Activated CD8-positive, alpha-beta memory T cell treated with anti-CD3 and anti-CD28 coated beads for 4 hours (primary cell): Measurements from ENCODE around the gene SGPP1.
"Not testable (repeated sequence)": the region's sequence is repeated elsewhere in the genome, so short reads cannot be mapped to it uniquely, and the experiment has no call there.

Source experiments
- DNase-seq, 2 donors: peaks; one replicate each; pipeline ENCODE4 v3.0.0-alpha.2; 2020; ENCODE audit warnings: low read depth in 2 of 2

Gene SGPP1

GRCh38 chr14:63725786-63726460, 1.9 kb downstream of the SGPP1 start:
- DNase-seq, result no peak

GRCh38 chr14:63717702-63718101, 10.2 kb downstream of the SGPP1 start:
- no peak for DNase-seq

GRCh38 chr14:63715360-63715759, 12.5 kb downstream of the SGPP1 start:
- no peak for DNase-seq

- DNase-seq, result no peak
Observed at GRCh38 chr14:63713764-63714163, 14.1 kb downstream of the SGPP1 start.

- DNase-seq, result no peak
Observed at GRCh38 chr14:63713058-63713457, 14.8 kb downstream of the SGPP1 start.

- DNase-seq, result no peak
Observed at GRCh38 chr14:63712123-63712522, 15.7 kb downstream of the SGPP1 start.

- DNase-seq, result no peak
Observed at GRCh38 chr14:63710497-63710896, 17.4 kb downstream of the SGPP1 start.

- no peak for DNase-seq
Observed at GRCh38 chr14:63709589-63709988, 18.3 kb downstream of the SGPP1 start.

- no peak for DNase-seq
Observed at GRCh38 chr14:63707216-63707615, 20.6 kb downstream of the SGPP1 start.

- no peak for DNase-seq
Observed at GRCh38 chr14:63705561-63706070, 22.2 kb downstream of the SGPP1 start.

GRCh38 chr14:63702530-63702929, 25.3 kb downstream of the SGPP1 start:
- not testable (repeated sequence) for DNase-seq

- DNase-seq, result no peak
Observed at GRCh38 chr14:63701606-63702299, 26.1 kb downstream of the SGPP1 start.

- no peak for DNase-seq
Observed at GRCh38 chr14:63692310-63693020, 35.4 kb downstream of the SGPP1 start.

GRCh38 chr14:63689132-63689531, 38.7 kb downstream of the SGPP1 start:
- DNase-seq, result no peak

- no peak for DNase-seq
Observed at GRCh38 chr14:63686926-63687325, 40.9 kb downstream of the SGPP1 start.

GRCh38 chr14:63685401-63685800, 42.5 kb downstream of the SGPP1 start:
- no peak for DNase-seq

- DNase-seq, result no peak
Observed at GRCh38 chr14:63682727-63683593, 44.9 kb downstream of the SGPP1 start.

- DNase-seq, result no peak
Observed at GRCh38 chr14:63678536-63678935, 49.3 kb downstream of the SGPP1 start.

GRCh38 chr14:63677891-63678379, 49.9 kb downstream of the SGPP1 start:
- no peak for DNase-seq

GRCh38 chr14:63676615-63677014, 51.2 kb downstream of the SGPP1 start:
- no peak for DNase-seq

- no peak for DNase-seq
Observed at GRCh38 chr14:63673886-63674497, 53.9 kb downstream of the SGPP1 start.
